Measurements from ENCODE around the gene OIP5. TPM values are rescaled to one million over a fixed set of nuclear protein-coding genes. Genes with fewer than 3 reads are reported as not detected.
A peak's percentile ranks its signal among the peaks of the same experiment; 100 is the strongest.

OIP5 gene
- total and polyA plus RNA-seq, 2 of the 13 experiments (the other 11 are each of a cell fraction or from before 2014, with no cell fraction given) = 10.7 to 38.0 TPM

- peak; percentile 99 for TF ChIP-seq ZBTB34 (CRISPR knock-in tag; IDR thresholded peaks at IDR 0.05)
- TF ChIP-seq ZNF547 (CRISPR knock-in tag; IDR thresholded peaks at IDR 0.05) = 0 out of 2 replicates have a peak, but pooled peaks have one; percentile 45
- TF ChIP-seq DPF2 (CRISPR knock-in tag; IDR thresholded peaks at IDR 0.05; ENCODE audit: borderline replicate concordance, low read depth) = peak; percentile 86
- TF ChIP-seq BRCA1 (CRISPR knock-in tag; IDR thresholded peaks at IDR 0.05) = peak; percentile 67; the same call in 1 of the 2 replicates
- TF ChIP-seq MTF2 (CRISPR knock-in tag; IDR thresholded peaks at IDR 0.05; ENCODE audit: borderline replicate concordance) = no peak
- TF ChIP-seq STAG1 (CRISPR knock-in tag; IDR thresholded peaks at IDR 0.05) = 0 out of 2 replicates have a peak, but pooled peaks have one; percentile 9
- TF ChIP-seq MED1 (CRISPR knock-in tag; IDR thresholded peaks at IDR 0.05) = peak; percentile 92
- TF ChIP-seq ZNF576 (CRISPR knock-in tag; IDR thresholded peaks at IDR 0.05) = no peak
- TF ChIP-seq ZFP1 (CRISPR knock-in tag; IDR thresholded peaks at IDR 0.05) = peak; percentile 66; the same call in 1 of the 2 replicates
- TF ChIP-seq ZNF251 (CRISPR knock-in tag; IDR thresholded peaks at IDR 0.05) = no peak
- TF ChIP-seq DMAP1 (CRISPR knock-in tag; IDR thresholded peaks at IDR 0.05) = peak; percentile 78; the same call in 1 of the 2 replicates
- TF ChIP-seq TCF7 (IDR thresholded peaks at IDR 0.05; ENCODE audit: low read depth) = peak; percentile 83
- TF ChIP-seq DBP (CRISPR knock-in tag; IDR thresholded peaks at IDR 0.05; ENCODE audit: not compliant biosample characterization) = no peak
- peak; percentile 74; the same call in 1 of the 2 replicates for TF ChIP-seq RFXAP (CRISPR knock-in tag; IDR thresholded peaks at IDR 0.05; ENCODE audit: borderline replicate concordance)
- no peak for TF ChIP-seq RBAK (CRISPR knock-in tag; IDR thresholded peaks at IDR 0.05)
- TF ChIP-seq ELF3 (CRISPR knock-in tag; IDR thresholded peaks at IDR 0.05) = peak; percentile 56; the same call in 1 of the 2 replicates
- 0 out of 2 replicates have a peak, but pooled peaks have one; percentile 47 for TF ChIP-seq HHEX (CRISPR knock-in tag; IDR thresholded peaks at IDR 0.05)
- peak; percentile 52 for TF ChIP-seq ASH2L (IDR thresholded peaks at IDR 0.05; ENCODE audit: insufficient read length, low read depth, low read length)
- 0 out of 2 replicates have a peak, but pooled peaks have one; percentile 40 for TF ChIP-seq TFE3 (CRISPR knock-in tag; IDR thresholded peaks at IDR 0.05)
- TF ChIP-seq MAX (IDR thresholded peaks at IDR 0.05) = peak; percentile 62
- no peak for TF ChIP-seq ZNF766 (CRISPR knock-in tag; IDR thresholded peaks at IDR 0.05; ENCODE audit: borderline replicate concordance)
- TF ChIP-seq ZNF639 (CRISPR knock-in tag; conservative IDR thresholded peaks at IDR 0.05) = 0 out of 2 replicates have a peak, but pooled peaks have one; percentile 36
- peak; percentile 90 for TF ChIP-seq TEAD3 (CRISPR knock-in tag; optimal IDR thresholded peaks at IDR 0.05; ENCODE audit: borderline replicate concordance)
- no peak for TF ChIP-seq SRF (IDR thresholded peaks at IDR 0.05; ENCODE audit: low read depth, low read length)
- peak; percentile 65 for TF ChIP-seq CREM (IDR thresholded peaks at IDR 0.05)
- no peak for TF ChIP-seq CREM (CRISPR knock-in tag; IDR thresholded peaks at IDR 0.05)
- TF ChIP-seq ZBTB38 (CRISPR knock-in tag; IDR thresholded peaks at IDR 0.05) = peak; percentile 84
These were observed 72.7 kb downstream of the OIP5 start (continued) for GRCh38 chr15:41259546-41260189.
